Activated naive CD4-positive, alpha-beta T cell (primary cell): ENCODE data around the gene ULK4.
"Not testable (repeated sequence)": the region's sequence is repeated elsewhere in the genome, so short reads cannot be mapped to it uniquely, and the experiment has no call there.

Experiments
- DNase-seq, 4 experiments: peaks; one replicate each; lab custom pipeline; 2025; lab: John Stamatoyannopoulos, UW

Gene ULK4

GRCh38 chr3:41872157-41872556 is 89.7 kb downstream of the ULK4 start:
- DNase-seq = no peak

DNA sequence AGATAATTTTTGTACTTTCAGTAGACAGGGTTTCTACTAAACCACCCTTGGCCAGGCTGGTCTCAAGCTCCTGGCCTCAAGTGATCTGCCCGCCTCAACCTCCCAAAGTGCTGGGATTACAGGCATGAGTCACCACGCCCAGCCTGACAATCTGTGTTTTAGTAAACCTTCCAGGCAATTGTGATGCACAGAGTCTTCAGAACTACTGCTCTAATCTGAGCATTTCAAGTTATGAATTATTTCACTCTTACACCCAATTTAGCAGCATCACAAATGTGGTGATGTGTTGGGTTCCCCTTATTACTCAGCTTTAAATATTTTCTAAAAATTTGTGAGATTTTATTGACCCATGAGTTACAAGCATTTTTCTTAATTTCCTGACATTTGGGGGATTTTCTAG is 94.4 kb downstream of the ULK4 start:
- no peak for DNase-seq

DNA sequence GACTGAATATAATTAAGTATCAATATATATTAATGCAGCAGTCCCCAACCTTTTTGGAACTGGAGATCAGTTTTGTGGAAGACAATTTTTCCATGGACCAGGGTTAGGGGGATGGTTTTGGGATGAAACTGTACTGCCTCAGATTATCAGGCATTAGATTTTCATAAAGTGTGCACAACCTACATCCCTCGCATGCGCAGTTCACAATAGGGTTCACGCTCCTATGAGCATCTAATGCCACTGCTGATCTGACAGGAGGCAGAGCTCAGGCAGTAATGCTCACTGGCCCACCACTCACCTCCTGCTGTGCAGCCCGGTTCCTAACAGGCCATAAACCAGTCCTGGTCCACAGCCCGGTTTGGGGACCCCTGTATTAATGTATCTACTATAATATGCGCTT is 95.6 kb downstream of the ULK4 start:
- no peak for DNase-seq

GRCh38 chr3:41863024-41863423 is 98.9 kb downstream of the ULK4 start:
- DNase-seq = no peak

- DNase-seq = not testable (repeated sequence)
Observed at GRCh38 chr3:41860489-41860888, 101.4 kb downstream of the ULK4 start.

DNA sequence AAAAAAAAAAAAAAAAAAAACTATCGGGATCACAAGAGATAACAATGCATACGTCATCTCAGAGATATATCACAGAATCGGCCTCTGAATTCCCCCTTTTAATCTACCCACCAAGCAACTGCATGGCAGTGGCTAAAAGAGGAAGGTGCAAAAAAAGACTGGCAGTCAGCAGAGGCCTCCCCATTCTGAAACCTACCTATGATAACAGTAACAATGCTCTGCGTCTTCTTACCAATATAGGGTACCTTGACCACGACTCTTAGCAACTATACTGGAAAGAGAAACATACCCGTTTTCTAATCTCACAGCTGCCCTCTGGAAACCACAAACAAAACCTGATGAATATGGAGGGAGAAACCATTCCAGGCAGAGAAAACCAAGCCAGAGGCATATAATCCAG is 106.9 kb downstream of the ULK4 start:
- DNase-seq = no peak

DNA sequence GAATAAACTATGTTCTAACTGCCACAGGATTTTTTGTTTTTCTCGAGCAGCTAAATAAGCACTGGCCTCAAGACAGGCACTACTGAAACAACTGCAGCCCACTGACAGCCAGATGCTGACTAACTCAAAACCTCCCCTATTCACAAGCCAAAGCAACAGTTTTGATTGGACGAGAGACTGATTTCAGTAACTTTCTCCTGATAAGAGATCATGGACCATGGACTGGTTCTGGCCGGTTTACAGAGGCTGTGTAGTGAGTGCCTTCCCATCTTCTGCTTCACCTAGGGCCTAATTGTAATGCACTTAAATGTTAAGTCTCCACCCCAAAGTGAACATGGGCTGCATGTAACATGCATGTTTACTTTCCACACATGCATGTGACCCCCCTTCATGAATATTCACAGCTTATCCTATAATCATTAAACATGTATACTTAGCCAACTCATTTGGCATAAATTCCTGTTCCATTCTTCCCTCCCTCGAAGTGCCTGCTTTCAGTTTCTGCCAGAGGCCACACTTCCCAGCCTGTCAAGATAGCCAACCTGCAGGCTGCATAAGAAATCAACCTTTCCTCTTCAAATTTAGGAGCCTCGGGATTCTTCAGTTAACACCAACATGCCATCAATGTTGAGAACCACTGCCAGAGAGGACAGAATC is 108.2 kb downstream of the ULK4 start:
- no peak for DNase-seq

GRCh38 chr3:41848753-41849574 is 112.9 kb downstream of the ULK4 start:
- DNase-seq = no peak

DNA sequence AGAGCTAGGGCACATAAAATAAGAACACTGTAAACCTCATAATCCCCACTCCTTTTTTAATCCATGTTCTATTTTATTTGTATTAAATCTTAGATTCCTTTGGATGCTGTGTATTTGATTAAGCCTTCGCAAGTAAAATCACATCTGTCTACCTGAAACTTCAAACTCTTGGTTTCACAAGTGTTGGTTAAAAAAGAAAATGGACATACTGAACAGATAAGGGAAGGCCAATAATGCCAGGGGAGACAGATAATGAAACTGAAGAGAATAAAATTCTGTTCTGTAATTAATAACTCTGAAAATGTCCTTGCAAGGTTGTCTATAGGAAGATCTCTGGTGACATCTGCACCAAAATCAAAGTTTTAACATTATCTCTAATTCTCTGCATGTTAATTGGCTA is 114.2 kb downstream of the ULK4 start:
- DNase-seq = no peak

DNA sequence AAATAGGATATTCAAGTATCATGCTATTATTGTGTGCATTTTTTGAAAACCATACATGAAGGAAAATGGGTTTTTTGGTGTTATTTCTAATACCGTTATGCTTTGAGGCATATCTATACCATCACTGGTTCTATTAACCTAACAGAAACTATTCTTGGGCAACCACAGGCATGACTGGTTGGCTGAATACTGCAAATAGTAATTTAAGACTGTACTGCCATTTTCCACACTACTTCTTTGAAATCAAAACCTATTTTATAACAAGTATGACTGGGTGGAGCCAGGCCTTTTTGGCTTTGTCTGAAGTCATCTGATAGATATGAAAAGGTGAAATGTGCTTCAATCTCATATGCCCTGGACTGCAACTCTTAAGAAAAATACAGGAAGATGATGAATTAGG is 115.1 kb downstream of the ULK4 start:
- DNase-seq = no peak

DNA sequence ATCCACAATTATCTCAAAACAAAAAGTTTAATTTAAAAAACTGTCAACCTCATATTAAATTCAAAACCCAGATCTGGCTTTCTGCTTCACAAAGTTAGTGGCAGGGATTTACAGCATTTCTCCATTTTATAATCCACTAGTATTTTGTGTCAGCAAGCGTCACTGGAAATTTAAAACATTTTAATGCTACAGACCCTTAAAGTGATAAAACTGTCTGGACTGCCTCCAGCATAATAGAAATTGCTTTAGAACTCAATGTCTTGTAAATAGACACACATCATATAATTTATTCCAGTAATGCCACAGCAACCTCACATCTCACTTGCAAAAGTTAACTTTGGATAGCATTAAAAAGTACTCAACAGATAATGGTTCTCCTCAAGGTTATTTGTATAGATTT is 116.1 kb downstream of the ULK4 start:
- DNase-seq = no peak

DNA sequence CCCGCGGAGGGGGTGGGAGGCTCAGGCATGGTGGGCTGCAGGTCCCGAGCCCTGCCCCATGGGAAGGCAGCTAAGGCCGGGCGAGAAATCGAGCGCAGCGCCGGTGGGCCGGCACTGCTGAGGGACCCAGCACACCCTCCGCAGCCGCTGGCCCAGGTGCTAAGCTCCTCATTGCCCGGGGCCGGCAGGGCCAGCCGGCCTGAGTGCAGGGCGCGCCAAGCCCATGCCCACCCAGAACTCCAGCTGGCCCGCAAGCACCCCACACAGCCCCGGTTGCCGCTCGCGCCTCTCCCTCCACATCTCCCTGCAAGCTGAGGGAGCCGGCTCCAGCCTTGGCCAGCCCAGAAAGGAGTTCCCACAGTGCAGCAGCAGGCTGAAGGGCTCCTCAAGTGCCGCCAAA is 117.6 kb downstream of the ULK4 start:
- not testable (repeated sequence) for DNase-seq

DNA sequence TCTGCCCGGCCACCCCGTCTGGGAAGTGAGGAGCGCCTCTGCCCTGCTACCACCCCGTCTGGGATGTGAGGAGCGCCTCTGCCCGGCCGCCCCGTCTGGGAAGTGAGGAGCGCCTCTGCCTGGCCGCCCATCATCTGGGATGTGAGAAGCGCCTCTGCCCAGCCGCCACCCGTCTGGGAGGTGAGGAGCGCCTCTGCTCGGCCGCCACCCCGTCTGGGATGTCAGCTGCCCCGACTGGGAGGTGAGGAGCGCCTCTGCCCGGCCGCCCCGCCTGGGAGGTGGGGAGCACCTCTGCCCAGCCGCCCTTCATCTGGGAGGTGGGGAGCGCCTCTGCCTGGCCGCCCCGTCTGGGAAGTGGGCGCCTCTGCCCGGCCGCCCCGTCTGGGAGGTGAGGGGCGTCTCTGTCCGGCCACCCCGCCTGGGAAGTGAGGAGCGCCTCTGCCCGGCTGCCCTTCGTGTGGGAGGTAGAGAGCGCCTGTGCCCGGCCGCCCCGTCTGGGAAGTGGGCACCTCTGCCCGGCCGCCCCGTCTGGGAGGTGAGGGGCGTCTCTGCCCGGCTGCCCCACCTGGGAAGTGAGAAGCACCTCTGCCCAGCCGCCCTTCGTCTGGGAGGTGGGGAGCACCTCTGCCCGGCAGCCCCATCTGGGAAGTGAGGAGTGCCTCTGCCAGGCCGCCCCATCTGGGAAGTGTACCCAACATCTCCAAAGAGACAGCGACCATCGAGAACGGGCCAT is 120.8 kb downstream of the ULK4 start:
- not testable (repeated sequence) for DNase-seq

GRCh38 chr3:41836360-41837134 is 125.4 kb downstream of the ULK4 start:
- DNase-seq = no peak

DNA sequence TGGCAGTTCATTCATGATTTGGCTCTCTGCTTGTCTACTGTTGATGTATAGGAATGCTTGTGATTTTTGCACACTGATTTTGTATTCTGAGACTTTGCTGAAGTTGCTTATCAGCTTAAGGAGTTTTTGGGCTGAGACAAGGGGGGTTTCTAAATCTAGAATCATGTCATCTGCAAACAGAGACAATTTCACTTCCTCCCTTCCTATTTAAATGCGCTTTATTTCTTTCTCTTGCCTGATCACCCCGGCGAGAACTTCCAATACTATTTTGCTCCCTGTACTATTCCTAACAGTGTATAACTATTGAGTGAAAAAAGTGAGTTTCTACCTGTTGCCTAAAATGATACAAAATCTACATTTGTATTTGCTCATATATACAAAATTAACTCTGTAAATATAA is 128.3 kb downstream of the ULK4 start:
- DNase-seq = no peak

- DNase-seq = no peak
Observed at GRCh38 chr3:41819236-41819635, 142.7 kb downstream of the ULK4 start.

- DNase-seq = no peak
Observed at GRCh38 chr3:41808618-41809017, 153.3 kb downstream of the ULK4 start.

DNA sequence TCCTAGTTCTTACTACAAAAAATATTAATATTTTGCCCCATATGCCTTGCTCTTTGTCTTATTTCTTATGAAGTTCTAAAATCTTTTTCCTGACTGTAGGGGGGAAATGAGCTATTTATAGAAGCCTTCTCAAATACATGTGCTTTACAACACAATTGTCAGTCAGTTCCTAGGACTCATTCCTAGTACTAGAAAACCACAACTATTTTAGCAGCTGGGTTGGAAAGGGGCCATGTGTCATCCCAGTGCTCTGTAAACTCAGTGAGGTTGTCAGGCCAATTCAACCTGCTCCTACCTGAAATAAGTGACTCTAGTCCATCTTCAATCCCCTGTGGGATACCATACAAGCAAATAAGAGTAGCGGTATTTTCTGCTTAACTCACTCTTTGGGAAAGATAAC is 153.8 kb downstream of the ULK4 start:
- no peak for DNase-seq

GRCh38 chr3:41794748-41795589 is 166.9 kb downstream of the ULK4 start:
- DNase-seq = no peak

GRCh38 chr3:41792806-41793205 is 169.1 kb downstream of the ULK4 start:
- no peak for DNase-seq

DNA sequence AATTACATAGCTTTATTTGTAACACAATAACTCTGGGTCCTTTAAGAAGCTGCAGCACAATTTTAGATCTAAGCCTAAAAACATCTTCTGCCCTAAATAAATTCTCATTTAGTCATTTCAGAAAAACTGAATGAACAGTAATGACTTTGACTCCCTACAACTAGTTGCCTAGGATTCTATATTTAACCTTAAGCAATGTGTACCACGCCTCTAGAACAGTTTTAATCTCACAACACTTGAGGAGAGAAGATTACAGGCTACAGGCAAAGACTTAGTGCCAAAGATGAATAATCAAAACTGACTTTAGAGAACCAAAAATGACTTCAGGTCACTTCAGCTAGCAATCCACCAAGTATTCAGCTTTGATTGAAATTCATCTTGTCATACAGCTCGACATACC is 192.8 kb downstream of the ULK4 start:
- no peak for DNase-seq
